Uterus (tissue), 4 donors: ENCODE data around the gene RTRAF. TPM values are rescaled to one million over a fixed set of nuclear protein-coding genes. Genes with fewer than 3 reads are reported as not detected.

Experiments
- DNase-seq, 2 donors: peaks; one replicate each; pipeline ENCODE4 v3.0.0-alpha.2; 2019 to 2020
- H3K27ac ChIP-seq, 2 donors: fragments of 200-600 bp; sonication (generic); 1 replicate in 1 of 2; 2 replicates in 1 of 2; pipeline ENCODE4 v1.5.1; 2016 to 2018
- H3K27me3 ChIP-seq, 2 donors: fragments of 200-600 bp; sonication (generic); one replicate each; pipeline ENCODE4 v1.5.1; 2018 to 2019; ENCODE audit warnings: control low read depth in 1 of 2
- H3K36me3 ChIP-seq, 2 donors: fragments of 200-600 bp; sonication (generic); one replicate each; pipeline ENCODE4 v1.5.1; 2019; ENCODE audit warnings: control low read depth in 1 of 2
- H3K4me1 ChIP-seq, 2 donors: fragments of 200-600 bp; sonication (generic); one replicate each; pipeline ENCODE4 v1.5.1; 2018 to 2019; ENCODE audit warnings: control low read depth in 1 of 2
- H3K4me3 ChIP-seq, 2 donors: fragments of 200-600 bp; sonication (generic); 1 replicate in 1 of 2; 2 replicates in 1 of 2; pipeline ENCODE4 v1.5.1; 2018 to 2019; ENCODE audit warnings: mild to moderate bottlenecking in 1 of 2
- H3K9me3 ChIP-seq, 2 donors: fragments of 200-600 bp; sonication (generic); one replicate each; pipeline ENCODE4 v1.5.1; 2019; ENCODE audit warnings: control low read depth in 1 of 2
- CTCF ChIP-seq, 4 experiments: fragments of 200-600 bp in 2 of 4; fragments of 450-650 bp in 2 of 4; sonication (generic) in 2 of 4; IDR thresholded peaks; one replicate each; pipeline ENCODE4 v1.5.1; 2016 to 2019; ENCODE audit warnings: antibody characterized with exemption in 4 of 4, mild to moderate bottlenecking in 2 of 4, moderate library complexity in 1 of 4
- POLR2A ChIP-seq, 2 donors: fragments of 450-650 bp; IDR thresholded peaks; one replicate each; pipeline ENCODE4 v1.6.1; 2016; ENCODE audit warnings: antibody characterized with exemption in 2 of 2, mild to moderate bottlenecking in 1 of 2, moderate library complexity in 1 of 2
- intact Hi-C: fragments of 100-400 bp; cut with DNase I; formaldehyde crosslinking; loops from one replicate; pipeline ENCODE4 v1.15.1; 2023; ENCODE audit warnings: low total_unique reads
- total RNA-seq, 4 donors: library from RNA; depleted of rRNA in 3 of 4; stranded (reverse); fragments of >200 nt in 3 of 4; gene quantifications; one replicate each; pipeline versions ENCODE4 v1.1.0 to v1.2.4, GENCODE V29; 2014 to 2023
- donor health status: DM: yes; HTN: yes; CAD: no.

Gene RTRAF
- total RNA-seq, 4 donors from 2014 or later = 21.8 to 129 (median 44.4) TPM

- H3K4me3 ChIP-seq = no peak overlapping the region
- intact Hi-C loops = no loop called here
- peak overlapping the region in 1 of 2 donors; percentile 78 for H3K27ac ChIP-seq
- H3K9me3 ChIP-seq = no peaks in the 10 kb centered on the region
- DNase-seq = no peak
- no peak for TF ChIP-seq POLR2A (IDR thresholded peaks at IDR 0.05)
- no peak for TF ChIP-seq CTCF (IDR thresholded peaks at IDR 0.05)
- no peaks in the 10 kb centered on the region for H3K27me3 ChIP-seq
- H3K36me3 ChIP-seq = no peaks in the 10 kb centered on the region
- peaks cover 4 to 12% of the 10 kb centered on the region in 2 donors for H3K4me1 ChIP-seq
Measured at GRCh38 chr14:52049721-52050588, 60.6 kb downstream of the RTRAF start.

DNA sequence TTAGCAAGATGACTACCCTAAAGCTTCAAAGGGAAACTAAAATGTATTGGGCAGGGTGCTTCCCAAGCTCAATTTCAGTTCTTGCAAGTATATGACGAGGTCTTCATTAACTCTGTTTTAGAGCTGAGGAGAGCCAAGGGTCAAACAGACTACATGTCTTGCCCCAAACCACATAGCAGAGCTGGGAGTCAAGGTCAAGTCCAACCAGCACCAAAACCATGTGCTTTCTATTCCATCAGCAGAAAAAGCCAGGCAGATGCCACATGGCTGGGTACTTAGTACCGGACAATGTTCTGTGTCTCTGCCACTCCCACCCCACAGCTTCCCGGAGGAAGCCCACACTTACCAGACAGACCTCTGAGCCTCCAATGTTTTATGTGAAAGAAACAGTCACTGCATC lies 61.9 kb downstream of the RTRAF start:
- intact Hi-C loops = no loop called here
- no peak overlapping the region for H3K4me3 ChIP-seq
- no peak for DNase-seq

GRCh38 chr14:52051871-52052270 lies 62.5 kb downstream of the RTRAF start:
- peak overlapping the region; percentile 71 to 78 for H3K27ac ChIP-seq
- H3K4me1 ChIP-seq = peaks cover 4 to 10% of the 10 kb centered on the region in 2 donors

More for the DNA sequence above, 61.9 kb downstream of the RTRAF start:
- Histone ChIP-seq H3K36me3 (no peaks in the 10 kb centered on the region), H3K27ac (peak overlapping the region; percentile 71 to 78), H3K4me1 (peaks cover 4 to 10% of the 10 kb centered on the region in 2 donors), H3K9me3 (no peaks in the 10 kb centered on the region), H3K27me3 (no peaks in the 10 kb centered on the region)
- TF ChIP-seq CTCF (IDR thresholded peaks at IDR 0.05) (no peak), POLR2A (IDR thresholded peaks at IDR 0.05) (no peak)

DNA sequence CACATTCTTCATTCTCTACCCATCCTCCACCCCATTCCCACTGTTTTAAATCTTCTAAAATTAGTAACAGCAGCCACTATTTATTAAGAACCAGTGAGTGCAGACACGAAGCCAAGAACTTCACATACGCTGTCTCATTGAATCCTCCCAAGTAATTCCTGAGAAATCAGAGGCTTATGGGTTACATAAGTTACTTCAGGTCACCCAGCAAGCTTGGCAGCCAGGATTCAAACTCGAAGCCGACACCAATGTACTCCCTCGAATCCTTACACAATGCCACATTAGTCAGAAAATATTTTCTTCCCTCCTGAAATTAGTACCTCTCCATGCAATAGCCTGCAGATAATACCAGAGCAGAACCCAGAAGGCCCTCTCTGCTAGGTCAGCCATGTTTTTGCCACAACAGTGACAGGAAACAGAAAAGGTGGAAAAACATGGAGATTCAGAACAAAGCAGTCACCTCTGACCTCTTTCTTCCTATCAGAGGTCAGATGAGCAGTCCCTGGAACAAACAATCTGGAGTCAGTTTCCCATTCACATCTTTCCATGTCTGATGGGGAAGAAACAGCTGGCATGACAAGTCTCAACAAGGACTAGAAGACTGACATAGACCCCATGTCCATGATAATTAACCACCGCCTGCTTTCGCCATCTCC lies 63.1 kb downstream of the RTRAF start:
- Histone ChIP-seq H3K27ac (peak overlapping the region; percentile 71 to 78), H3K9me3 (no peaks in the 10 kb centered on the region), H3K4me3 (no peak overlapping the region), H3K4me1 (peaks cover 4 to 10% of the 10 kb centered on the region in 2 donors), H3K36me3 (no peaks in the 10 kb centered on the region), H3K27me3 (no peaks in the 10 kb centered on the region)
- TF ChIP-seq POLR2A (IDR thresholded peaks at IDR 0.05) (no peak), CTCF (IDR thresholded peaks at IDR 0.05) (no peak)
- intact Hi-C loops = no loop called here
- peak; percentile 65 to 72 for DNase-seq

More at GRCh38 chr14:52051871-52052270, 62.5 kb downstream of the RTRAF start:
- H3K27me3 ChIP-seq = no peaks in the 10 kb centered on the region
- intact Hi-C loops = no loop called here
- H3K4me3 ChIP-seq = no peak overlapping the region
- no peaks in the 10 kb centered on the region for H3K9me3 ChIP-seq
- H3K36me3 ChIP-seq = no peaks in the 10 kb centered on the region
- TF ChIP-seq CTCF (IDR thresholded peaks at IDR 0.05) (no peak), POLR2A (IDR thresholded peaks at IDR 0.05) (no peak)
- DNase-seq = no peak

DNA sequence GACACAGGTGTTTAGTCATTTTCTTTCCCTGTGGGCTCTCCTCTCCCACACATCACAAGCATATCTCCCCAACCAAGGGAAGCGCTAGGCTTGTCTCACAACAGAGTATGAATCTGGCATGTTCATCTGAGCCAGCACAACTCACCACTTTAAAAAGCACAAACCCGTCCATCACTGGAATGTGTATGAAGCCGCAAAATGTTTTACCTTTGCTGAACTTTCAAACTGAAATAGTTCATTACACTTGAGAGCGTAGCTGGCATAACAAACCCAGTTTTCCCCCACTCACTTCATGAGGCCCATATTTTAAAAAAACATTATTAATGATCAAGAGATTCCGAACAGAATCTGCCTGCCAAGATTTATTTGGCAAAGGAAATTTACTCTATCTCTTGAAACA lies 63.7 kb downstream of the RTRAF start:
- Histone ChIP-seq H3K27ac (peak overlapping the region; percentile 71 to 78), H3K4me3 (no peak overlapping the region), H3K27me3 (no peaks in the 10 kb centered on the region), H3K9me3 (no peaks in the 10 kb centered on the region), H3K4me1 (peaks cover 4 to 10% of the 10 kb centered on the region in 2 donors), H3K36me3 (no peaks in the 10 kb centered on the region)
- DNase-seq = no peak
- intact Hi-C loops = no loop called here
- TF ChIP-seq CTCF (IDR thresholded peaks at IDR 0.05) (no peak), POLR2A (IDR thresholded peaks at IDR 0.05) (no peak)
